MM.1S (cell line): Measurements from ENCODE around the gene WDR38.

ENCODE experiments used
- CTCF ChIP-seq: fragments of 300-600 bp; sonication (generic); IDR thresholded peaks from 2 replicates; pipeline ENCODE4 v1.5.1; 2016; ENCODE audit warnings: antibody characterized with exemption, low read length, mixed read lengths
- EZH2 ChIP-seq: fragments of 300-600 bp; sonication (generic); optimal IDR thresholded peaks from 2 replicates; pipeline ENCODE3; 2017; ENCODE audit warnings: low read depth, mild to moderate bottlenecking, antibody characterized with exemption, low read length, mixed read lengths
- EZH2phosphoT487 ChIP-seq: fragments of 300-600 bp; sonication (generic); IDR thresholded peaks from 2 replicates; pipeline ENCODE4 v1.6.1; 2018; ENCODE audit warnings: antibody characterized with exemption, low read length

- TF ChIP-seq CTCF (no peak), EZH2 (no peak), EZH2phosphoT487 (no peak)
Observed at GRCh38 chr9:124860582-124861341, 7.5 kb downstream of the WDR38 start.
